ENCODE data around the gene TTC28. TPM values are rescaled to one million over a fixed set of nuclear protein-coding genes. Genes with fewer than 3 reads are reported as not detected.

The TTC28 gene
- total and polyA plus RNA-seq, 2 donors: 15.9 to 81.9 TPM

- Histone ChIP-seq H3K4me3 (ENCODE audit: low read depth, low read length) (no peak overlapping the region), H3K4me1 (ENCODE audit: insufficient read depth) (no peaks in the 10 kb centered on the region)
- WGBS: 97% methylated on average over 12 of the region's 12 CpGs
These were observed 666.0 kb downstream of the TTC28 start for GRCh38 chr22:28013611-28014010.

GRCh38 chr22:28012832-28013460, 666.7 kb downstream of the TTC28 start:
- H3K36me3 ChIP-seq (ENCODE audit: insufficient read depth): no peaks in the 10 kb centered on the region
- no peak for DNase-seq (ENCODE audit: extremely low spot score)
- H3K4me3 ChIP-seq (ENCODE audit: low read depth, low read length): no peak overlapping the region
- WGBS: 84% methylated on average over 7 of the region's 7 CpGs
- H3K4me1 ChIP-seq (ENCODE audit: insufficient read depth): no peaks in the 10 kb centered on the region
- no peak overlapping the region for H3K27ac ChIP-seq (ENCODE audit: low read depth)

More at GRCh38 chr22:28013611-28014010, 666.0 kb downstream of the TTC28 start:
- H3K36me3 ChIP-seq (ENCODE audit: insufficient read depth): no peaks in the 10 kb centered on the region
- DNase-seq (ENCODE audit: extremely low spot score): no peak
- H3K27ac ChIP-seq (ENCODE audit: low read depth): no peak overlapping the region

GRCh38 chr22:28009272-28009827, 670.3 kb downstream of the TTC28 start:
- H3K4me1 ChIP-seq (ENCODE audit: insufficient read depth): no peaks in the 10 kb centered on the region
- 11% methylated on average over 14 of the region's 14 CpGs for WGBS
- peak; percentile 48 for DNase-seq (ENCODE audit: extremely low spot score)
- no peak overlapping the region for H3K4me3 ChIP-seq (ENCODE audit: low read depth, low read length)
- H3K36me3 ChIP-seq (ENCODE audit: insufficient read depth): no peaks in the 10 kb centered on the region
- H3K27ac ChIP-seq (ENCODE audit: low read depth): no peak overlapping the region

- Histone ChIP-seq H3K36me3 (ENCODE audit: insufficient read depth) (no peaks in the 10 kb centered on the region), H3K4me1 (ENCODE audit: insufficient read depth) (no peaks in the 10 kb centered on the region), H3K27ac (ENCODE audit: low read depth) (no peak overlapping the region), H3K4me3 (ENCODE audit: low read depth, low read length) (no peak overlapping the region)
- WGBS: 90% methylated on average over 5 of the region's 5 CpGs
- DNase-seq (ENCODE audit: extremely low spot score): no peak
These were observed 671.0 kb downstream of the TTC28 start for GRCh38 chr22:28008649-28009048.

GRCh38 chr22:28008056-28008455, 671.6 kb downstream of the TTC28 start:
- WGBS: 73% methylated on average over 4 of the region's 4 CpGs
- no peak for DNase-seq (ENCODE audit: extremely low spot score)
- no peak overlapping the region for H3K27ac ChIP-seq (ENCODE audit: low read depth)

GRCh38 chr22:28006271-28006670, 673.4 kb downstream of the TTC28 start:
- H3K4me1 ChIP-seq (ENCODE audit: insufficient read depth): no peaks in the 10 kb centered on the region
- H3K4me3 ChIP-seq (ENCODE audit: low read depth, low read length): no peak overlapping the region
- no peak overlapping the region for H3K27ac ChIP-seq (ENCODE audit: low read depth)
- no peak for DNase-seq (ENCODE audit: extremely low spot score)
- 70% methylated on average over 7 of the region's 7 CpGs for WGBS
- H3K36me3 ChIP-seq (ENCODE audit: insufficient read depth): no peaks in the 10 kb centered on the region

More at GRCh38 chr22:28008056-28008455, 671.6 kb downstream of the TTC28 start:
- Histone ChIP-seq H3K36me3 (ENCODE audit: insufficient read depth) (no peaks in the 10 kb centered on the region), H3K4me1 (ENCODE audit: insufficient read depth) (no peaks in the 10 kb centered on the region), H3K4me3 (ENCODE audit: low read depth, low read length) (no peak overlapping the region)

- H3K27ac ChIP-seq (ENCODE audit: low read depth): no peak overlapping the region
- 82% methylated on average over 6 of the region's 6 CpGs for WGBS
- no peak overlapping the region for H3K4me3 ChIP-seq (ENCODE audit: low read depth, low read length)
- no peak for DNase-seq (ENCODE audit: extremely low spot score)
- no peaks in the 10 kb centered on the region for H3K36me3 ChIP-seq (ENCODE audit: insufficient read depth)
- no peaks in the 10 kb centered on the region for H3K4me1 ChIP-seq (ENCODE audit: insufficient read depth)
These were observed 674.1 kb downstream of the TTC28 start for GRCh38 chr22:28005513-28005912.

GRCh38 chr22:28004021-28004420, 675.6 kb downstream of the TTC28 start:
- Histone ChIP-seq H3K4me3 (ENCODE audit: low read depth, low read length) (no peak overlapping the region), H3K4me1 (ENCODE audit: insufficient read depth) (no peaks in the 10 kb centered on the region), H3K36me3 (ENCODE audit: insufficient read depth) (no peaks in the 10 kb centered on the region), H3K27ac (ENCODE audit: low read depth) (no peak overlapping the region)
- no peak for DNase-seq (ENCODE audit: extremely low spot score)
- 91% methylated on average over 6 of the region's 6 CpGs for WGBS

- no peak overlapping the region for H3K27ac ChIP-seq (ENCODE audit: low read depth)
- H3K4me1 ChIP-seq (ENCODE audit: insufficient read depth): no peaks in the 10 kb centered on the region
- no peaks in the 10 kb centered on the region for H3K36me3 ChIP-seq (ENCODE audit: insufficient read depth)
- WGBS: 88% methylated on average over 8 of the region's 8 CpGs
- H3K4me3 ChIP-seq (ENCODE audit: low read depth, low read length): no peak overlapping the region
- no peak for DNase-seq (ENCODE audit: extremely low spot score)
These were observed 676.6 kb downstream of the TTC28 start for GRCh38 chr22:28002863-28003565.

GRCh38 chr22:28002181-28002700, 677.4 kb downstream of the TTC28 start:
- Histone ChIP-seq H3K4me1 (ENCODE audit: insufficient read depth) (no peaks in the 10 kb centered on the region), H3K36me3 (ENCODE audit: insufficient read depth) (no peaks in the 10 kb centered on the region), H3K27ac (ENCODE audit: low read depth) (no peak overlapping the region), H3K4me3 (ENCODE audit: low read depth, low read length) (no peak overlapping the region)
- DNase-seq (ENCODE audit: extremely low spot score): no peak
- 93% methylated on average over 13 of the region's 13 CpGs for WGBS

- no peak overlapping the region for H3K27ac ChIP-seq (ENCODE audit: low read depth)
- no peak for DNase-seq (ENCODE audit: extremely low spot score)
- H3K4me3 ChIP-seq (ENCODE audit: low read depth, low read length): no peak overlapping the region
- WGBS: 95% methylated on average over 25 of the region's 25 CpGs
- H3K36me3 ChIP-seq (ENCODE audit: insufficient read depth): no peaks in the 10 kb centered on the region
- no peaks in the 10 kb centered on the region for H3K4me1 ChIP-seq (ENCODE audit: insufficient read depth)
These were observed 678.3 kb downstream of the TTC28 start for GRCh38 chr22:28001171-28001835.

- H3K4me1 ChIP-seq (ENCODE audit: insufficient read depth): no peaks in the 10 kb centered on the region
- no peak overlapping the region for H3K4me3 ChIP-seq (ENCODE audit: low read depth, low read length)
- no peak overlapping the region for H3K27ac ChIP-seq (ENCODE audit: low read depth)
- no peaks in the 10 kb centered on the region for H3K36me3 ChIP-seq (ENCODE audit: insufficient read depth)
- DNase-seq (ENCODE audit: extremely low spot score): no peak
- WGBS: 91% methylated on average over 9 of the region's 9 CpGs
These were observed 679.3 kb downstream of the TTC28 start for GRCh38 chr22:28000361-28000760.

GRCh38 chr22:27999876-28000275, 679.8 kb downstream of the TTC28 start:
- no peak for DNase-seq (ENCODE audit: extremely low spot score)
- Histone ChIP-seq H3K4me1 (ENCODE audit: insufficient read depth) (no peaks in the 10 kb centered on the region), H3K4me3 (ENCODE audit: low read depth, low read length) (no peak overlapping the region), H3K27ac (ENCODE audit: low read depth) (no peak overlapping the region), H3K36me3 (ENCODE audit: insufficient read depth) (no peaks in the 10 kb centered on the region)
- WGBS: 91% methylated on average over 6 of the region's 6 CpGs
